NCI-H69 (cell line): Measurements from ENCODE around the gene FOXL3.

ENCODE experiments used
- DNase-seq: peaks from one replicate; lab custom pipeline; 2025; lab: John Stamatoyannopoulos, UW

The FOXL3 gene

DNA sequence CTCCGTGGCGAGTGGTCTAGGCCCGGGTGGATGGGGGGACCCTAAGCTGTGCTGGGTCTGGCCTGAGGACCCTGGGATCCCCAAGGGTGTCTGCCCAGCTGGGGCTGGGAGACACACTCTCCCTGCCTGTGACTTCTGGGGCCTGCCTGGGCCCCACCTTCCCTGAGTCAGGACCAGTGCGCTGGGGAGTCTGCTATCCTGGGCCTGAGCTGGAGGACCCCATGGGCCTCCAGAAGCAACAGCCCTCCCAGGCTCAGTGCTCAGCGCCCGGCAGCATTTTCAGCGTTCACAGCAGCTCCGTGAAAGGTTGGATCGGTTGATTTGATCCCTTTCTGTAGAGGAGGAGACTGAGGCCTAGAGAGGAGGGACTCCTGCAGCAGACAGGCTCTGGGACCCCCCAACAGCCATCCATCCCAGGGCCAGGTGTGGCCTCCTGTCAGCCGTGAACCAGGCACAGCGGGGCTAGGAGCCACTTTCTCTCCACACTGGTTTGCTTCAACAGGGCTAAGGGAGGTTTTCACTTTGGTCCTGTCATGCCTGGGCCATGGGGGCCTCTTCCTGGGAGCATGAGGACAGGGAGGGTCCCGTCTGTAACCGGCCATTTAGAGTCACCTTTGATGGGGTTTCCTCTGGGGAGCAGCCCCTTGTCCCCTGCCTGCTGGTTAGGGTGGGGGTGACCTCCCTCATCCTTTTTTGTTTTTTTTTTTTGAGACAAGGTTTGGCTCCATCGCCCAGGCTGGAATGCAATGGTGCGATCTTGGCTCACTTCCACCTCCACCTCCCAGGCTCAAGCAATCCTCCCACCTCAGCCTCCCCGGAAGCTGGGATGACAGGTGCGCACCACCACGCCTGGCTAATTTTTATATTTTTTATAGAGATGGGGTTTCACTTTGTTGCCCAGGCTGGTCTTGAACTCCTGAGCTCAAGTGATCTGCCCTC is 12.4 kb downstream of the FOXL3 start:
- DNase-seq, result no peak

- no peak for DNase-seq
Measured at GRCh38 chr7:303425-303824, 13.5 kb downstream of the FOXL3 start.

DNA sequence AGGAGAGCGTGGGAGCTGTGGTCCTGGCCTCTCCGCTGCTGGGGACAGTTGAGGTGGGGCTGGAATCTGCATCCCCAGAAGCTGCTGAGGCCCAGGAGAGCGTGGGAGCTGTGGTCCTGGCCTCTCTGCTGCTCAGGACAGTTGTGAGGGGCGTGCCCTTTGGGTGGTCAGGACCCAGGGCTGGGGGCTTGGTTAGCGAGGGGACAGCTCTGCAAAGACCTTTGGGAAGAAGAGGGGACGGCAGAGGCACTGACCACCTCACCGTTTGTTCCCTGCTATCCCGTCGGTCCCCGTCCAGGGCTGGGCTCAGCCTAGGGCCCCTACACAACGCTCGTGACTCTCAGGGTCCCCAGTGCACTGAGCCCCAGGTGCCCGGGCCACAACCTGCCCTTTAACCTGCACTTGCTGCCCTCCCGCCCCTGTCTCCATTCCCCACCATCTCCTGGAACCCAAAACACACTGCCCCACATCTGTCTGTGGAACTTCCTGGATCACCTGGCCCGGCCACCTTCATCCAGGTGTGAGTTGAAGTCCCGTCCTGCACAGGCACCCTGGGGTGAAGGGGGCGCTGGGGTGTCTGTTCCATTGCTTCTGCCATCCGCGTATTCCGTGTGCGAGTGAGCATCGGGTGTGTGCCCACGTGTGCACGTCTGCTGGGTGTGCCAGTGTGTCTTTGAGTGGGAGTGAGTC is 14.1 kb downstream of the FOXL3 start:
- no peak for DNase-seq

- DNase-seq, result no peak
Measured at GRCh38 chr7:304574-305409, 14.8 kb downstream of the FOXL3 start.

- DNase-seq, result no peak
Measured at GRCh38 chr7:305410-306151, 15.6 kb downstream of the FOXL3 start.

DNA sequence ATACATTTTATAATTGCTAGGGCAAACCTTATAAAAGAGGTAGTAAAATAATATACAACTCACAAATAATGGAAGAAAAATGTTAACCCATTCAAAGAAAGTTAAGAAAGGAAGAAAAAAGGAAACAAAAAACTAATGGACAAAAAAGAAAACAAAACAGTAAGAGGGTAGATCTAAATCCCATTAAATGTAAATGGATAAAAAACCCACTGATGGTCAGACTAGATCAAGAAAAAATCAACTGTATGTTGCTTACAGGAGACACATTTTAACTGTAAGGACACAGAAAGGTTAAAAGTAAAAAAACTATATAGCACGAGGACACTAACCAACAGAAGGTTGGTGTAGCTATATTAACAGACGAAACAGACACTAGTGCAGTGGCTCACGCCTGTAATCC is 18.0 kb downstream of the FOXL3 start:
- DNase-seq, result no peak

GRCh38 chr7:309586-310228 is 19.7 kb downstream of the FOXL3 start:
- no peak for DNase-seq

DNA sequence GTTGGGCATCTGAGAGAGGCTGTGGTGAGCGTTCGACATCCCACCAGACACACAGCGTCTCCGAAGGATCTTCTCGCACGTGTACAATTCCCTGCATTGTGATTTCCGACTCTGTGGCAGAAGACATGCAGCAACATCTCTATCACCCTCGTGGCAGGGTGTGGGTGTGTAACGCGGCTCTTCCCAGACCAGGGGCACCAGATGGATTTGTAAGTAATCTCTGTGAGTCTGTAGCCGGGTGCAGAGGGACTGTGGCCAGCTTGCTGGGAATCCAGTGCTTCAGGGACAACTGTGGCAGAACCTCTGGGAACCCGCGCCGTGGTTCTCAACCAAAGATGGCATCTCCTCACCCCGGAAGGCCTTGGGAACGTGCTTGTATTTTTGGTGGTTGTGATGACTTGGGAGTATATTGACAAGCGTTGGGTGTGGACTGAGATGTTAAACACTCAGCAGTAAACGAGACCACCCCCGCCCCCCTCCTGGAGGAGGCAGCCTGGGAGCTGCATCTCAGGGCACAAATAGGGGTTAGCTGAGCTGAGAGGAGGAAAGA is 21.2 kb downstream of the FOXL3 start:
- no peak for DNase-seq

DNA sequence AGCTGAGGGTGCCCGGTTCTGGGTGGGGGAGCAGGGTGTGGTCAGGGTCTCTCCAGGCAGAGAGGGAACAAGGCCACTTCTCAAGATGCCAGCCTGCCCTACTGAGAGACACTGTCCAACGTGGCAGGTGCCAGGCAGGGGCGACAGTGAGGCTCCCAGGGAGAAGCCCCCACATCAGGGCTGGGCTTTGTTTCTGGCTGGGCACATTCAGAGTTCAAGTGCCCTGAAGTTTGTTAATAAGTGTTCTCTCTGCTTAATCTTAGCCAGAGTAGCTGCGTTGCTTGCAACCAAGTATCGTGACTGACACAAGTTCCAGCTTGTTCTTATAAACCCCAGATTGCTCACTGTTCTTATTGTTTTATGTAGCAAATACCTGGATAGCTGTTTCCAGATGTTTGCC is 21.8 kb downstream of the FOXL3 start:
- DNase-seq, result no peak

GRCh38 chr7:312424-312823 is 22.5 kb downstream of the FOXL3 start:
- DNase-seq, result no peak

GRCh38 chr7:314853-315252 is 24.9 kb downstream of the FOXL3 start:
- DNase-seq, result no peak

DNA sequence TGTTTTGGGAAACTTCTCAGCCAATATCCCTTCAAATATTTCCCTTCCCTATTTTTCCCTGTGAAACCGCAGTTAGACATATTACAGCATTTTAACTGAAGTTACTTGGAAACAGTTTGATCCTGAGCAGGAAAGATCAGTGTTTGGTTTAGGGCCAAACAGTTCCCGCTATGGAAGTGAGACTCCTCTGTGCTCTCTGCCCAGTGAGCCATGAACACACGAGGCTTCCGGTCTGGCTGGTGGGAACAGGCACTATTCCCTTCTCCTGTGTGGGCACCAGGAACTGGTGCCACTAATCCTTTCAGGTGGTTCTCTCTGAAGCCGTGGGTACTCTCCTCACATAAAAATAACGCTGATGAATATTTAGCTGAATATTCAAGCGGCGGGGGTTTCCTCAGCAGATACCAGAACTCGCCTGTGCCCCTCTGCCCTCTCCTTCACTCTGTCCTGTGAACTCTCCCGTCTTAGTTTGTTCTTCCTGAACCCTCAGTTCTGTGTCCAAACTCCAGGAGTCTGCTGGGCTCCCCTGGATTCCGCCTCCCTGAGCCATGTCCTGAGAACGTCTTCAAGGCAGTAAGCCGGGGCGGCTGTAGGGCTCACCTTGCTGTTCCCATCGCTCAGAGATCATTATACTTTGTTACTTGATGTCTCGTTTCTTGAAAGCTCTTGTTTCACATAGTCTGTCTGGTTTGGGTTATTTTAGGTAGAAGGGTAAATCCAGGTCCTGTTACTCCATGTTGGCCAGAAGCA is 25.7 kb downstream of the FOXL3 start:
- no peak for DNase-seq

GRCh38 chr7:317643-318405 is 27.9 kb downstream of the FOXL3 start:
- no peak for DNase-seq

GRCh38 chr7:318476-318875 is 28.5 kb downstream of the FOXL3 start:
- DNase-seq, result no peak

GRCh38 chr7:318878-319661 is 29.1 kb downstream of the FOXL3 start:
- DNase-seq, result no peak

DNA sequence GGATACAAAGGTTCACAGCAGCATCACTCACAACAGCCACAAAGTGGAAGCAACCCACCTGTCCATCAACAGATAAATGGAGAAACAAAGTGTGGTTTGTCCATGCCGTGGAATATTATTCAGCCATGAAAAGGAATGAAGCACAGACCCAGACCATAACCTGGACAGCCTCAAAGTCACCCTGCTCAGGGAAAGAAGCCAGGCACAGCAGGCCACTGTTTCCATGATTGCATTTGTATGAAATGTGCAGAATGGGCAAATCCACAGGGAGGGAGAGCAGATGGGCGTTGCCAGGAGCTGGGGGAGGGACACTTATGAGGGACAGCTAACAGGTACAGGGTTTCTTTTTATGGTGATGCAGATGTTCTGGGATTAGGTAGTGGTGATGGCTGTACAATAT is 30.3 kb downstream of the FOXL3 start:
- DNase-seq, result no peak

DNA sequence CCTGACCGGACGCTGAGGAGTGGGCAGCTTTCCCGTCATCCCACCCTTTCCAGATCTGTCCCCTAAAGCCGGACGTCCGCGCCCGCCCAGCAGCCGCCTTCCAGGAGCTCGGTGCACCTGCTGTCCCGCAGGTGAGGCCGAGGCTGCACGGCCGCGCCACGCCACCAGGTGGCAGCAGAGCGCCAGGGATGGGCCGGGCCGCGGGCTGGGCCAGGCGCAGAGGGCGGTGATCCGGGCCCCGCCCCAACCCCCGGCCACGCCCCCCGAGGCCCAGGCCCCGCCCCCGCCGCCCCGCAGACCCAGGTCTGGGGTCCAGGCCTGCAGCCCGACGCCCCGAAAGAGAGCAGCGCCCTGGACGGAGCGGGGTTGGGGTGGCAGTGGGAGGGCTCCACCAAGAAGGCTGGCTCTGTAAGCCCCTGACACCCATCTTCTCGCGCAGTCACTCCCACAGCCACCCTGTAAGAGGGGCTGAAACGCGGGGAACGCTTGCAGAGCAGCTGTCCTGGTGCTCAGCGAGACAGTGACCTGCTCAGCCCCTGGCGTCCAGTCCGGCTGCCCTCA is 32.2 kb downstream of the FOXL3 start:
- peak; percentile 58 for DNase-seq

- DNase-seq, result no peak
Measured at GRCh38 chr7:322708-323111, 32.7 kb downstream of the FOXL3 start.
